ENCODE data around the gene LIPE.

LIPE gene

GRCh38 chr19:42427313-42427712 lies at the start of gene LIPE:
LIPE (minus strand) TSS chr19:42427388; CDS start chr19:42427149, 239 bp downstream.
- Mint-ChIP-seq H3K27me3 (ENCODE audit: low read depth, poor library complexity) (peaks cover 32% of the 10 kb centered on the region), H3K36me3 (ENCODE audit: low read depth) (no peaks in the 10 kb centered on the region), H3K27ac (peak within 1 kb of the TSS; percentile 31), H3K4me1 (peaks cover 29% of the 10 kb centered on the region), H3K9me3 (peaks cover 4% of the 10 kb centered on the region), H3K4me3 (no peak within 1 kb of the TSS)
- no peak for DNase-seq
- TF ChIP-seq CTCF (IDR thresholded peaks at IDR 0.05): no peak

GRCh38 chr19:42475366-42475765 lies 48.2 kb upstream of the LIPE start:
- H3K9me3 Mint-ChIP-seq: no peaks in the 10 kb centered on the region
- peaks cover 4% of the 10 kb centered on the region for H3K36me3 Mint-ChIP-seq (ENCODE audit: low read depth)
- TF ChIP-seq CTCF (IDR thresholded peaks at IDR 0.05): no peak
- no peak overlapping the region for H3K4me3 Mint-ChIP-seq
- no peak for DNase-seq
- H3K27ac Mint-ChIP-seq: no peak overlapping the region
- H3K27me3 Mint-ChIP-seq (ENCODE audit: low read depth, poor library complexity): peaks cover 18% of the 10 kb centered on the region
- H3K4me1 Mint-ChIP-seq: peaks cover 23% of the 10 kb centered on the region

- H3K27ac Mint-ChIP-seq: no peak overlapping the region
- peaks cover 25% of the 10 kb centered on the region for H3K4me1 Mint-ChIP-seq
- no peaks in the 10 kb centered on the region for H3K9me3 Mint-ChIP-seq
- TF ChIP-seq CTCF (IDR thresholded peaks at IDR 0.05): no peak
- no peak for DNase-seq
- H3K36me3 Mint-ChIP-seq (ENCODE audit: low read depth): peaks cover 4% of the 10 kb centered on the region
- H3K27me3 Mint-ChIP-seq (ENCODE audit: low read depth, poor library complexity): peaks cover 18% of the 10 kb centered on the region
- no peak overlapping the region for H3K4me3 Mint-ChIP-seq
Observed at GRCh38 chr19:42474743-42475142, 47.6 kb upstream of the LIPE start.

GRCh38 chr19:42473686-42474085 lies 46.5 kb upstream of the LIPE start:
- Mint-ChIP-seq H3K27me3 (ENCODE audit: low read depth, poor library complexity) (peaks cover 18% of the 10 kb centered on the region), H3K4me3 (no peak overlapping the region), H3K4me1 (peaks cover 27% of the 10 kb centered on the region), H3K27ac (no peak overlapping the region), H3K36me3 (ENCODE audit: low read depth) (no peaks in the 10 kb centered on the region), H3K9me3 (no peaks in the 10 kb centered on the region)
- DNase-seq: no peak
- TF ChIP-seq CTCF (IDR thresholded peaks at IDR 0.05): no peak

- no peak for DNase-seq
- Mint-ChIP-seq H3K4me1 (peaks cover 34% of the 10 kb centered on the region), H3K36me3 (ENCODE audit: low read depth) (no peaks in the 10 kb centered on the region), H3K4me3 (no peak overlapping the region), H3K9me3 (no peaks in the 10 kb centered on the region), H3K27me3 (ENCODE audit: low read depth, poor library complexity) (peaks cover 18% of the 10 kb centered on the region), H3K27ac (no peak overlapping the region)
- no peak for TF ChIP-seq CTCF (IDR thresholded peaks at IDR 0.05)
Observed at GRCh38 chr19:42472402-42473147, 45.4 kb upstream of the LIPE start.
